ENCODE data around the gene HSD3B2.

The HSD3B2 gene

DNA sequence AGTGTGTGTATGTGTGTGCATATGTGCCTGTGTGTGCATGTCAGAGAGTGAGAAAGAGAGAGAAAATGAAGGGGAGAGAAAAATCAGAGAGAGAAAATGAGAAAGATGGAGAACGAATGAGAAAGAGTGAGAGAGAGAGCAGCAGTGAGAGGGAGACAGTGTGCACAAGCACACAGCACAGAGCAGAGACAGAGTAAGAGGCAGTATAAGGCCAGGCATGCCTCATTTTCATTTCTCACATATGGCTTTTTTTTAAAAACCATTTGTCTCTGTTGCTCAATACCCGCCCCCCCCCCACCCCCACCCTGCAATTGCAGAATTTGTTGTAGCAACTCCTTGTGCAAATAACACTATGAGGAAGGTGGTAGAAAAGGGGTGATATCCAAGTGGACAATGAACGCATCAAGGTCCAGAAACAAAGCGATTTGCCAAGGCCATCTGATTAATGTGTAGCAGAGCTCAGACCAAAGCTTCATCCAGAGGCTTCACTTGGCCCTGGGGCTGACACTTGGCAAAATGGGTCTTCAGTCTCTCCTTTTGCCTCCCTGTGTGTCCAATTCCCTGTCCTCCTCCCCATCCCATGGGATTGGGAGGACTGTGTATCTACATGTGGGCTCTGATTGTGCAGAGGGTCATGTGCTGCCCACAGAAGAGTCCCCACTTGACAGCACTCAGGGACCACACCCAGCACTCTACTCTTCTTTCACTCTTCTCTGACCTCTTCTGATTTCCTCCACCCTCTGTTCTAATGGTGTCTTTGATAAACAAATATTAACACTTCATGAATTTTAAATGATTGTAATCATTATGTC, 53.1 kb downstream of the HSD3B2 start:
- DNase-seq (ENCODE audit: extremely low read depth, insufficient read length), result no peak
- Histone ChIP-seq H3K27me3 (replicated peaks; ENCODE audit: control insufficient read depth, insufficient read depth, low read length) (no peaks in the 10 kb centered on the region; the same call in 1 of the 2 replicates), H3K36me3 (ENCODE audit: control insufficient read depth, insufficient read depth, low read length) (no peaks in the 10 kb centered on the region), H3K4me3 (replicated peaks; ENCODE audit: low read depth, low read length) (no peak overlapping the region)
- TF ChIP-seq, protein P1, sequence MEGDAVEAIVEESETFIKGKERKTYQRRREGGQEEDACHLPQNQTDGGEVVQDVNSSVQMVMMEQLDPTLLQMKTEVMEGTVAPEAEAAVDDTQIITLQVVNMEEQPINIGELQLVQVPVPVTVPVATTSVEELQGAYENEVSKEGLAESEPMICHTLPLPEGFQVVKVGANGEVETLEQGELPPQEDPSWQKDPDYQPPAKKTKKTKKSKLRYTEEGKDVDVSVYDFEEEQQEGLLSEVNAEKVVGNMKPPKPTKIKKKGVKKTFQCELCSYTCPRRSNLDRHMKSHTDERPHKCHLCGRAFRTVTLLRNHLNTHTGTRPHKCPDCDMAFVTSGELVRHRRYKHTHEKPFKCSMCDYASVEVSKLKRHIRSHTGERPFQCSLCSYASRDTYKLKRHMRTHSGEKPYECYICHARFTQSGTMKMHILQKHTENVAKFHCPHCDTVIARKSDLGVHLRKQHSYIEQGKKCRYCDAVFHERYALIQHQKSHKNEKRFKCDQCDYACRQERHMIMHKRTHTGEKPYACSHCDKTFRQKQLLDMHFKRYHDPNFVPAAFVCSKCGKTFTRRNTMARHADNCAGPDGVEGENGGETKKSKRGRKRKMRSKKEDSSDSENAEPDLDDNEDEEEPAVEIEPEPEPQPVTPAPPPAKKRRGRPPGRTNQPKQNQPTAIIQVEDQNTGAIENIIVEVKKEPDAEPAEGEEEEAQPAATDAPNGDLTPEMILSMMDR (IDR thresholded peaks at IDR 0.05; ENCODE audit: insufficient read depth, low read length, poor library complexity, severe bottlenecking), result no peak

DNA sequence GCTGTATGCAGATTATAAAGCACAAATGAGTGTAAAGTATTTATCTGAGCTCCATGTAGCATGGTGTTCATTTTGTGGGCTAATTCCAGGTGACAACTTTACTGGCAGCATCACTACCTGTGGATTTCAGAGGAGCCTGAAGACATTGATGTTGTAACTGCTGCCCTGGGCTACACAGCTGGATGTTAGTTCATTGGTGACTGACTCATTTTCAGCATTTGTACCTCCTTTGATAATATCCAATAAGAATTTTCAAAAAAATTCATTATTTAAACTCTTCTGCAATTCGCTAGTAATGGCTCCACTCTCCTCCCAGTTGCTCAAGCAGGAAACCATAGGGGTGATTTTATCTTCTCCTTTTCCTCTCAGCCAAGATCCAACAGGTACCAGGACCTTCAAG, 54.8 kb downstream of the HSD3B2 start:
- no peak for DNase-seq (ENCODE audit: extremely low read depth, insufficient read length)
- no peak overlapping the region for H3K4me3 ChIP-seq (replicated peaks; ENCODE audit: low read depth, low read length)
- H3K36me3 ChIP-seq (ENCODE audit: control insufficient read depth, insufficient read depth, low read length), result no peaks in the 10 kb centered on the region
- H3K27me3 ChIP-seq (replicated peaks; ENCODE audit: control insufficient read depth, insufficient read depth, low read length), result no peaks in the 10 kb centered on the region; the same call in 1 of the 2 replicates
- TF ChIP-seq, protein P1 (IDR thresholded peaks at IDR 0.05; ENCODE audit: insufficient read depth, low read length, poor library complexity, severe bottlenecking), result no peak

DNA sequence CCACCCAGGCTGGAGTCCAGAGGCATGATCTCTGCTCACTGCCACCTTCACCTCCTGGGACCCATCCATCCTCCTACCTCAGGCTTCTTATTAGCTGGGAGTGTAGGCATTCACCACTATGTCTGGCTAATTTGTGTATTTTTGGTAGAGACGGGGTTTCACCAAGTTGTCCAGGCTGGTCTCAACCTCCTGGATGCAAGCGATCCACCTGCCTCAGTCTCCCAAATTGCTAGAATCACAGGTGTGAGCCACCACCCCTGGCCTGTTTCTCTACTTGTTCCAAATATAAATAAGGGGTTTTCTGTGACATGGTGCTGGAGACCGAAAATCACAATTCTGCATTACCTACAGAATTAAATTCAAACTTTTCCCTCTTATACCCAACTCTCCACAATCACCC, 55.4 kb downstream of the HSD3B2 start:
- H3K36me3 ChIP-seq (ENCODE audit: control insufficient read depth, insufficient read depth, low read length), result no peaks in the 10 kb centered on the region
- no peaks in the 10 kb centered on the region; the same call in 1 of the 2 replicates for H3K27me3 ChIP-seq (replicated peaks; ENCODE audit: control insufficient read depth, insufficient read depth, low read length)
- TF ChIP-seq, protein P1 (IDR thresholded peaks at IDR 0.05; ENCODE audit: insufficient read depth, low read length, poor library complexity, severe bottlenecking), result no peak
- H3K4me3 ChIP-seq (replicated peaks; ENCODE audit: low read depth, low read length), result no peak overlapping the region
- no peak for DNase-seq (ENCODE audit: extremely low read depth, insufficient read length)

DNA sequence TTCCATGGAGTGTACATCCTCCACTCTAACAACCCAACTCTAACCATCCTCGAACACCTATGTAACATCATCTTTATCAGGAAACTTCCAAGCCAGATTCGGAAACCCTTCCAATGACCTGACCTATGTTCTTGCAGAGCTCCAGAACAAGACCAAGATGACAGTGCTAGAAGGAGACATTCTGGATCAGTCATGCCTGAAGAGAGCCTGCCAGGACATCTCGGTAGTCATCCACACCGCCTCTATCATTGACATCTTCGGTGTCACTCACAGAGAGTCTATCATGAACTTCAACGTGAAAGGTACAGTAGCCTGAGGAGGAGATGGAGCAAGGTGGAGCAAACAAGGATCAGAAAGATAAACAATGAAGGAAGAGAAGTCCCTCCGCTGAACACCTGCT, 56.0 kb downstream of the HSD3B2 start:
- no peaks in the 10 kb centered on the region; the same call in 1 of the 2 replicates for H3K27me3 ChIP-seq (replicated peaks; ENCODE audit: control insufficient read depth, insufficient read depth, low read length)
- TF ChIP-seq, protein P1 (IDR thresholded peaks at IDR 0.05; ENCODE audit: insufficient read depth, low read length, poor library complexity, severe bottlenecking), result no peak
- no peak for DNase-seq (ENCODE audit: extremely low read depth, insufficient read length)
- no peaks in the 10 kb centered on the region for H3K36me3 ChIP-seq (ENCODE audit: control insufficient read depth, insufficient read depth, low read length)
- H3K4me3 ChIP-seq (replicated peaks; ENCODE audit: low read depth, low read length), result no peak overlapping the region

DNA sequence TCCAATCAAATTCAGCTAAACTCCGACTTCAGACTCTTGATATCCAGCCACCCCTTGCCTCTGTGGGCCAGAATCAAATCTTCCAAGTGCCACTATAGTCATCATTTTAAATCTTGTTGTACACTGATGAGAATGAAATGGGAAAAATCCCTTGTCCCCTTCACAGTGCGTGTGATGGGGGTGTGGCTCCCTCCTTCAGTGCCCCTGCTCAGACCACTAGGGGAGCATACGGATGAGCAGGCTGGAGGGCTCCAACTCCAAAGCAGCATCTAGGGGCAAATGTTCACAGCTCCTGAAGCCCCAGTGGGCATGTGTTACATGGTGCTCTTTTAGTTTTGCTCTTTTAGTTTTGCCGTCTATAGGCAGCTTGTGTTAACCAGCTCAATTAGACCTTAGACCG, 56.6 kb downstream of the HSD3B2 start:
- Histone ChIP-seq H3K27me3 (replicated peaks; ENCODE audit: control insufficient read depth, insufficient read depth, low read length) (no peaks in the 10 kb centered on the region; the same call in 1 of the 2 replicates), H3K4me3 (replicated peaks; ENCODE audit: low read depth, low read length) (no peak overlapping the region), H3K36me3 (ENCODE audit: control insufficient read depth, insufficient read depth, low read length) (no peaks in the 10 kb centered on the region)
- no peak for DNase-seq (ENCODE audit: extremely low read depth, insufficient read length)
- TF ChIP-seq, protein P1 (IDR thresholded peaks at IDR 0.05; ENCODE audit: insufficient read depth, low read length, poor library complexity, severe bottlenecking), result no peak

All from GM06990 (cell line).